AG04450 (cell line): ENCODE results near the gene ERFL. TPM values are rescaled to one million over a fixed set of nuclear protein-coding genes. Genes with fewer than 3 reads are reported as not detected.

Experiments
- CTCF ChIA-PET: fragments of 300-600, 350-600 bp; formaldehyde crosslinking; extraction: SDS; loops from one replicate; lab custom pipeline; 2022; ENCODE audit warnings: antibody characterized with exemption, inconsistent platforms; lab: Charles Lee
- POLR2A ChIA-PET: fragments of 350-600 bp; formaldehyde crosslinking; extraction: SDS; loops from one replicate; lab custom pipeline; 2021; ENCODE audit warnings: antibody characterized with exemption, inconsistent platforms; lab: Yijun Ruan, JAX
- DNase-seq: peaks from one replicate; pipeline ENCODE4 v3.0.0-alpha.2; 2011; ENCODE audit warnings: low read depth, low spot score
- H3K27ac ChIP-seq: one replicate; pipeline ENCODE4 v1.5.1; 2012; ENCODE audit warnings: low read depth, low read length, control low read depth
- H3K27me3 ChIP-seq: one replicate; pipeline ENCODE4 v1.6.0; 2012; ENCODE audit warnings: low read length; ENCODE audit not compliant: control insufficient read depth, insufficient read depth
- H3K4me3 ChIP-seq: 2 replicates; pipeline ENCODE4 v1.5.1; 2011; ENCODE audit warnings: mild to moderate bottlenecking, low read depth, low read length, control low read depth
- H3K9me3 ChIP-seq: 2 replicates; pipeline ENCODE4 v1.5.1; 2012; ENCODE audit warnings: low read length; ENCODE audit not compliant: control insufficient read depth, insufficient read depth
- polyA plus RNA-seq: library from polyadenylated mRNA; depleted of rRNA; stranded (reverse); fragments of >200 nt; gene quantifications from 2 replicates; pipeline ENCODE4 v1.2.3, GENCODE V29; 2011
- TF ChIP-seq, protein P1 (sequence below): IDR thresholded peaks from 2 replicates; pipeline ENCODE4 v1.5.1; 2011; ENCODE audit warnings: low read depth, low read length, control low read depth, inconsistent platforms

The ERFL gene
- polyA plus RNA-seq, 1 experiment, result not detected

DNA sequence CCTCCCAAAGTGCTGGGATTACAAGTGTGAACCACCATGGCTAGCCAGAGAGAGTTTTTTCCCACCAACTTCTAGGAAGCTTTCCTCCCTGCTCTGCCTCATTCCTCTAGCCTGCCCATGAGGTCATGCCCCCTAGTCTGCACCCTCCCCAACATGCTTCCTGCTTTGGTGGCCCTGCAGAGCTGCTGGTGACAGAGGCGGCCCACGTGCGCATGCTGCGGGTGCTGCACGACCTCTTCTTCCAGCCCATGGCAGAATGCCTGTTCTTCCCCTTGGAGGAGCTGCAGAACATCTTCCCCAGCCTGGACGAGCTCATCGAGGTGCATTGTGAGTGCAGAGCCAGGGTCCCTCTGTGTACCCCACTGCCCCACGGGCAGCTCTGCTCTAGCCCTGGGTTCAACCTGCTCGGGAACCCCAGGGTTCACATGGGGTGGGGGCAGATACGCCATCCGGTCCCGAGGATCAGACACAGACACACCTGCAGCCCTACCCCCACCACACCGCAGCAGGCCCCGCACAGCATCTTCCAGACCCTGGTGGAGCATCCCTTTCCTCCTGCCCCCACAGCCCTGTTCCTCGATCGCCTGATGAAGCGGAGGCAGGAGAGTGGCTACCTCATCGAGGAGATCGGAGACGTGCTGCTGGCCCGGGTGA, 26.4 kb downstream of the ERFL start:
- ChIA-PET CTCF (no interaction called here), POLR2A (no interaction called here)

DNA sequence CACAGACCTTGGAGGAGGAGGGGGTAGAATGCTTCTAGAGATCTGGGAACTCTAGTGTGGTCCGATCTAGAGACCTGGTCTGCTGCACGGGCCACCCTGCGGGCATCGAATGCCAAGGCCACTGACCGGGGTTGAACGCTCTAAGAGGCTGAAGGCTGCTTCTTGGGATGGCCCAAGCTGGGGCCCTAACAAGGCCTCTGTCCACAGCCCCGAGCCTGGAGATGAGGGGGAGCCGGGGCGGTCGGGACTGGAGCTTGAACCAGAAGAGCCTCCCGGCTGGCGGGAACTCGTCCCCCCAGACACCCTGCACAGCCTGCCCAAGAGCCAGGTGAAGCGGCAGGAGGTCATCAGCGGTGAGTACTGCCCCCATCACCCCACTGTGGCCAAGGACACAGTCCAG, 30.0 kb downstream of the ERFL start:
- ChIA-PET CTCF (no interaction called here), POLR2A (no interaction called here)
- H3K27ac ChIP-seq, result no peak overlapping the region
- no peaks in the 10 kb centered on the region for H3K27me3 ChIP-seq
- no peak overlapping the region for H3K4me3 ChIP-seq
- TF ChIP-seq, protein P1, sequence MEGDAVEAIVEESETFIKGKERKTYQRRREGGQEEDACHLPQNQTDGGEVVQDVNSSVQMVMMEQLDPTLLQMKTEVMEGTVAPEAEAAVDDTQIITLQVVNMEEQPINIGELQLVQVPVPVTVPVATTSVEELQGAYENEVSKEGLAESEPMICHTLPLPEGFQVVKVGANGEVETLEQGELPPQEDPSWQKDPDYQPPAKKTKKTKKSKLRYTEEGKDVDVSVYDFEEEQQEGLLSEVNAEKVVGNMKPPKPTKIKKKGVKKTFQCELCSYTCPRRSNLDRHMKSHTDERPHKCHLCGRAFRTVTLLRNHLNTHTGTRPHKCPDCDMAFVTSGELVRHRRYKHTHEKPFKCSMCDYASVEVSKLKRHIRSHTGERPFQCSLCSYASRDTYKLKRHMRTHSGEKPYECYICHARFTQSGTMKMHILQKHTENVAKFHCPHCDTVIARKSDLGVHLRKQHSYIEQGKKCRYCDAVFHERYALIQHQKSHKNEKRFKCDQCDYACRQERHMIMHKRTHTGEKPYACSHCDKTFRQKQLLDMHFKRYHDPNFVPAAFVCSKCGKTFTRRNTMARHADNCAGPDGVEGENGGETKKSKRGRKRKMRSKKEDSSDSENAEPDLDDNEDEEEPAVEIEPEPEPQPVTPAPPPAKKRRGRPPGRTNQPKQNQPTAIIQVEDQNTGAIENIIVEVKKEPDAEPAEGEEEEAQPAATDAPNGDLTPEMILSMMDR, result no peak
- no peaks in the 10 kb centered on the region for H3K9me3 ChIP-seq
- DNase-seq, result no peak

More for the DNA sequence above, 26.4 kb downstream of the ERFL start:
- TF ChIP-seq, protein P1, result no peak
- no peak overlapping the region for H3K4me3 ChIP-seq
- no peak overlapping the region for H3K27ac ChIP-seq
- H3K27me3 ChIP-seq, result no peaks in the 10 kb centered on the region
- no peaks in the 10 kb centered on the region for H3K9me3 ChIP-seq
- DNase-seq, result no peak

DNA sequence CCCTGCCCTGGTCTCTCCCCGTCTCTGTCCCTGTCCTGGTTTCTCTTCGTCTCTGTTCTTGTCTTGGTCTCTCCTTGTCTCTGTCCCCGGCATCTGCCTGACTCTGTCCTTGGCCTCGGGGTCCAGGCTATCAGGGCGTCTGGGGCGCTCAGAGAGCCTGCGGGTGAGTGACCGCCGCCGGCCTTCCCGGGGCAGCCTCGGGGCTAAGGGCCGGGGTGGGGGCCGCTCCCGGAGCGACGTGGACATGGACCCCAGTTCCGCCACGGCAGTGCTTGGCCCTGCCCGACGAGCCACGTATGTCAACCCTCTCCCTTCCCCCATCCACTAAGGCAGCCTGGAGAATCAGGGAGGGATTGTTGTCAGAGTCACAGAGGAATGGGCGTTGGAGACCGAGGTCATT, 30.4 kb downstream of the ERFL start:
- TF ChIP-seq, protein P1, result no peak
- ChIA-PET CTCF (no interaction called here), POLR2A (interaction anchor here (0.7 kb wide), 1 partner anchor 53 kb away, joined by 5 read pairs; no protein-coding TSS in a partner anchor)
- Histone ChIP-seq H3K9me3 (no peaks in the 10 kb centered on the region), H3K27me3 (no peaks in the 10 kb centered on the region), H3K4me3 (no peak overlapping the region), H3K27ac (no peak overlapping the region)
- no peak for DNase-seq

DNA sequence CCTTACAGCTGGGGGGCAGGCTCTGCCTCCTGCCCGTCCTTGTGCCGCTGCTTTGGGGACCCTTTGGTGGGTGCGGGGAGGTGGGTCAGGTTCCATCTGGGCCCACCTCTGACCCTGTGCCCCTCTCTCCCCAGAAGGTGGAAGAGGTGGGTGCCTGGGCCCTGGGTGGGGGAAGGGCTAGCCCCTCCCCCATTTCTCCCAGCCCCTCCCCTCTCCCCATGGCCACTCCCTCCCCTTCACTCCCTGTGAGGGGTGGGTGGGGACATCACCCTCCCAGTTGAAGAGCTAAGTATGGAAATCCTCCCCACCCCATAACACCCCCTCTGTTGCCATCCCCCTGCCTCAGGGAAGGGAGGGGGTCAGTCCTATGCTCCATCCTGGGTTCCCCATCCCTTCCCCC, 31.1 kb downstream of the ERFL start:
- Histone ChIP-seq H3K9me3 (no peaks in the 10 kb centered on the region), H3K4me3 (no peak overlapping the region), H3K27ac (no peak overlapping the region), H3K27me3 (no peaks in the 10 kb centered on the region)
- TF ChIP-seq, protein P1, result no peak
- DNase-seq, result no peak
- ChIA-PET CTCF (no interaction called here), POLR2A (interaction anchor here (0.7 kb wide), 1 partner anchor 54 kb away, joined by 5 read pairs; no protein-coding TSS in a partner anchor)

DNA sequence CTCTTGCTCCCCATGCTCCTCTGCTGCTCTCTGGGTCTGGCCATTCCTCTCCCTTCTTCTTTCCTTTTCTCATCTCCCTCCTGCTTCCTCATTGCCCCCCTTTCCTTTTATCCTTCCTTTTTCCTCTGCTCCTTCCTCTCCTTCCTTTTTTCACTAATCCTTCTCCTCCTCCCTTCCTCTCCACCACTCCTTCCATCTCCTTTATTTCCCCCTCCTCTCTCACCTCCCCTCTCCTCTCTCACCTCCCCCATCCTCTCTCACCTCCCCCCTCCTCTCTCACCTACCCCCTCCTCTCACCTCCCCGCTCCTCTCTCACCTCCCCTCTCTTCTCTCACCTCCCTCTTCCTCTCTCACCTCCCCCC, 31.7 kb downstream of the ERFL start:
- CTCF ChIA-PET, result interaction anchor here (1.5 kb wide), 1 partner anchor 10 kb away, joined by 4 read pairs; no protein-coding TSS in a partner anchor
- POLR2A ChIA-PET, result no interaction called here
- DNase-seq, result no peak
- Histone ChIP-seq H3K4me3 (no peak overlapping the region), H3K27me3 (no peaks in the 10 kb centered on the region), H3K27ac (no peak overlapping the region), H3K9me3 (no peaks in the 10 kb centered on the region)
- TF ChIP-seq, protein P1, result no peak
